Amniotic stem cell (primary cell): ENCODE measurements around the gene GNB5.
"Not testable (repeated sequence)": the region's sequence is repeated elsewhere in the genome, so short reads cannot be mapped to it uniquely, and the experiment has no call there.

ENCODE experiments used
- DNase-seq: peaks from one replicate; lab custom pipeline; 2025; lab: John Stamatoyannopoulos, UW

The GNB5 gene

GRCh38 chr15:52093539-52094510, 97.4 kb downstream of the GNB5 start:
- DNase-seq: peak; percentile 64

GRCh38 chr15:52093167-52093538, 98.0 kb downstream of the GNB5 start:
- no peak for DNase-seq

GRCh38 chr15:52090193-52090592, 101.0 kb downstream of the GNB5 start:
- DNase-seq: no peak

GRCh38 chr15:52086011-52086786, 105.0 kb downstream of the GNB5 start:
- DNase-seq: no peak

- DNase-seq: no peak
Observed at GRCh38 chr15:52085299-52085698, 105.9 kb downstream of the GNB5 start.

- no peak for DNase-seq
Observed at GRCh38 chr15:52083603-52084002, 107.6 kb downstream of the GNB5 start.

- not testable (repeated sequence) for DNase-seq
Observed at GRCh38 chr15:52083037-52083359, 108.2 kb downstream of the GNB5 start.

GRCh38 chr15:52082197-52083036, 108.8 kb downstream of the GNB5 start:
- no peak for DNase-seq

GRCh38 chr15:52080706-52081392, 110.3 kb downstream of the GNB5 start:
- DNase-seq: no peak

- no peak for DNase-seq
Observed at GRCh38 chr15:52080031-52080430, 111.2 kb downstream of the GNB5 start.

GRCh38 chr15:52078876-52079700, 112.1 kb downstream of the GNB5 start:
- peak; percentile 36 for DNase-seq

- no peak for DNase-seq
Observed at GRCh38 chr15:52078197-52078875, 112.9 kb downstream of the GNB5 start.

GRCh38 chr15:52076889-52077781, 114.1 kb downstream of the GNB5 start:
- peak; percentile 13 for DNase-seq

- DNase-seq: no peak
Observed at GRCh38 chr15:52071570-52071969, 119.6 kb downstream of the GNB5 start.

- DNase-seq: no peak
Observed at GRCh38 chr15:52069559-52069958, 121.6 kb downstream of the GNB5 start.

GRCh38 chr15:52068004-52068615, 123.1 kb downstream of the GNB5 start:
- DNase-seq: peak; percentile 6

GRCh38 chr15:52067545-52067926, 123.7 kb downstream of the GNB5 start:
- no peak for DNase-seq

- no peak for DNase-seq
Observed at GRCh38 chr15:52066842-52067544, 124.2 kb downstream of the GNB5 start.
